HCT116 (cell line): ENCODE data around the gene SNAPC2. TPM values are rescaled to one million over a fixed set of nuclear protein-coding genes. Genes with fewer than 3 reads are reported as not detected.

ENCODE experiments used
- ATAC-seq: fragments of 200-7000 bp; cut with Tn5 transposase; 2 replicates; pipeline ENCODE4 v1.9.1; 2020; ENCODE audit warnings: mild to moderate bottlenecking, moderate library complexity
- BruUV-seq: library from RNA; stranded (reverse); fragments of 400-500 nt; replicated peaks from 2 replicates; lab custom pipeline; 2021; lab: Mats Ljungman, UMichigan
- CTCF ChIA-PET: fragments of 300-600 bp; sonication (Branson Sonifier 250); formaldehyde crosslinking; loops from one replicate; lab custom pipeline; 2021; ENCODE audit warnings: antibody characterized with exemption; lab: Charles Lee
- POLR2A ChIA-PET: fragments of 300-600, 350-600 bp; sonication (Branson Sonifier 250); formaldehyde crosslinking; loops from one replicate; lab custom pipeline; 2021; ENCODE audit warnings: antibody characterized with exemption; lab: Charles Lee
- RAD21 ChIA-PET, 2 experiments: fragments of 300-600 bp; sonication (Branson Sonifier 250); formaldehyde crosslinking; loops; one replicate each; lab custom pipeline; 2023; ENCODE audit warnings: low total read pairs in 2 of 2; ENCODE audit not compliant: uncharacterized antibody in 2 of 2, unreplicated experiment in 2 of 2, low non-redundant PET in 1 of 2; lab: Charles Lee
- DNase-seq: peaks from one replicate; pipeline ENCODE4 v3.0.0-alpha.2; 2010; ENCODE audit warnings: low read depth, low spot score
- H2AFZ ChIP-seq: fragments of 200-600 bp; shearing (Covaris generic), sonication (generic); 2 replicates; pipeline ENCODE4 v1.6.1; 2017; ENCODE audit warnings: low read depth, mixed run types, mixed read lengths, antibody characterized with exemption, low read length; ENCODE audit not compliant: poor library complexity, severe bottlenecking
- H3K27ac ChIP-seq: 2 replicates; pipeline ENCODE4 v1.5.1; 2012; ENCODE audit warnings: low read depth, low read length
- H3K27me3 ChIP-seq: fragments of 200-600 bp; sonication (generic); 2 replicates; pipeline ENCODE4 v1.6.1; 2016; ENCODE audit warnings: mixed run types, low read length, mixed read lengths; ENCODE audit not compliant: insufficient read depth
- H3K36me3 ChIP-seq, 2 experiments: fragments of 200-500 bp in 1 of 2; fragments of 200-600 bp in 1 of 2; sonication (Bioruptor generic) in 1 of 2; sonication (generic) in 1 of 2; 2 replicates each; pipeline versions ENCODE4 v1.5.1 to v1.6.1; 2014 to 2016; ENCODE audit warnings: low read length in 2 of 2, inconsistent platforms in 1 of 2, mixed read lengths in 1 of 2, mixed run types in 1 of 2; ENCODE audit not compliant: insufficient read depth in 2 of 2, control insufficient read depth in 1 of 2
- H3K4me1 ChIP-seq, 2 experiments: fragments of 200-600 bp in 1 of 2; sonication (generic) in 1 of 2; 2 replicates each; pipeline versions ENCODE4 v1.5.1 to v1.6.1; 2012 to 2017; ENCODE audit warnings: low read length in 2 of 2, inconsistent platforms in 1 of 2, mild to moderate bottlenecking in 1 of 2, mixed read lengths in 1 of 2, mixed run types in 1 of 2, moderate library complexity in 1 of 2; ENCODE audit not compliant: insufficient read depth in 2 of 2, control insufficient read depth in 1 of 2
- H3K4me2 ChIP-seq: fragments of 200-600 bp; sonication (generic); 2 replicates; pipeline ENCODE4 v1.6.1; 2017; ENCODE audit warnings: mixed run types, low read length, mixed read lengths
- H3K4me3 ChIP-seq, 2 experiments: fragments of 200-600 bp in 1 of 2; sonication (generic) in 1 of 2; replicated peaks in 1 of 2; 2 replicates each; pipeline ENCODE4 v1.5.1; 2011 to 2016; ENCODE audit warnings: low read length in 2 of 2, control low read depth in 1 of 2, low read depth in 1 of 2, mild to moderate bottlenecking in 1 of 2, mixed read lengths in 1 of 2, mixed run types in 1 of 2
- H3K79me2 ChIP-seq: fragments of 200-600 bp; sonication (generic); 2 replicates; pipeline ENCODE4 v1.6.1; 2017; ENCODE audit warnings: mild to moderate bottlenecking, mixed run types, low read length, moderate library complexity, mixed read lengths; ENCODE audit not compliant: insufficient read depth
- H3K9ac ChIP-seq: fragments of 200-600 bp; sonication (generic); 2 replicates; pipeline ENCODE4 v1.6.1; 2016; ENCODE audit warnings: low read length, mixed read lengths
- H3K9me2 ChIP-seq: fragments of 200-600 bp; sonication (generic), shearing (Covaris generic); 2 replicates; pipeline ENCODE4 v1.6.1; 2017; ENCODE audit warnings: mixed run types, mild to moderate bottlenecking, moderate library complexity; ENCODE audit not compliant: insufficient read depth
- H3K9me3 ChIP-seq, 2 experiments: fragments of 200-500 bp in 1 of 2; fragments of 200-600 bp in 1 of 2; sonication (Bioruptor generic) in 1 of 2; sonication (generic) in 1 of 2; 2 replicates each; pipeline ENCODE4 v1.6.1; 2014 to 2017; ENCODE audit warnings: low read length in 2 of 2, mixed read lengths in 2 of 2, inconsistent platforms in 1 of 2, low read depth in 1 of 2, mild to moderate bottlenecking in 1 of 2, mixed run types in 1 of 2, moderate library complexity in 1 of 2; ENCODE audit not compliant: control insufficient read depth in 1 of 2, insufficient read depth in 1 of 2
- H4K20me1 ChIP-seq: fragments of 200-600 bp; sonication (generic), shearing (Covaris generic); 2 replicates; pipeline ENCODE4 v1.6.1; 2017; ENCODE audit warnings: mixed run types, mild to moderate bottlenecking, moderate library complexity; ENCODE audit not compliant: insufficient read depth
- ATF3 ChIP-seq: IDR thresholded peaks from 2 replicates; pipeline ENCODE4 v1.6.1; 2012
- CTCF ChIP-seq, 3 experiments: fragments of 200-600 bp in 1 of 3; sonication (generic) in 1 of 3; IDR thresholded peaks in 2 of 3; conservative IDR thresholded peaks in 1 of 3; 2 replicates each; pipeline ENCODE4 v1.5.1; 2012 to 2017; ENCODE audit warnings: low read depth in 2 of 3, low read length in 2 of 3, antibody characterized with exemption in 1 of 3, borderline replicate concordance in 1 of 3, control low read depth in 1 of 3, mild to moderate bottlenecking in 1 of 3, mixed read lengths in 1 of 3, mixed run types in 1 of 3, moderate library complexity in 1 of 3; ENCODE audit not compliant: insufficient read depth in 1 of 3
- EGR1 ChIP-seq: IDR thresholded peaks from 2 replicates; pipeline ENCODE4 v1.6.1; 2012; ENCODE audit warnings: low read depth
- ELF1 ChIP-seq: IDR thresholded peaks from 2 replicates; pipeline ENCODE4 v1.6.1; 2012; ENCODE audit warnings: low read depth, borderline replicate concordance
- EZH2phosphoT487 ChIP-seq: fragments of 200-600 bp; IDR thresholded peaks from 2 replicates; pipeline ENCODE4 v1.6.1; 2018; ENCODE audit warnings: antibody characterized with exemption, borderline replicate concordance
- JUND ChIP-seq: IDR thresholded peaks from 2 replicates; pipeline ENCODE4 v1.6.1; 2012
- POLR2A ChIP-seq: IDR thresholded peaks from 2 replicates; pipeline ENCODE4 v1.7.0; 2011; ENCODE audit warnings: borderline replicate concordance; ENCODE audit not compliant: insufficient read depth, insufficient read length; ENCODE audit errors: extremely low read depth
- POLR2AphosphoS5 ChIP-seq: IDR thresholded peaks from 2 replicates; pipeline ENCODE4 v1.6.1; 2011; ENCODE audit warnings: mild to moderate bottlenecking, low read depth, low read length, moderate library complexity
- SP1 ChIP-seq: IDR thresholded peaks from 2 replicates; pipeline ENCODE4 v1.6.1; 2012; ENCODE audit warnings: low read depth
- SRF ChIP-seq: IDR thresholded peaks from 2 replicates; pipeline ENCODE4 v1.6.1; 2012; ENCODE audit warnings: low read depth
- TCF7L2 ChIP-seq: IDR thresholded peaks from 2 replicates; pipeline ENCODE4 v1.7.0; 2011; ENCODE audit warnings: borderline replicate concordance, inconsistent platforms; ENCODE audit not compliant: insufficient read depth, insufficient read length; ENCODE audit errors: extremely low read depth
- intact Hi-C: fragments of 100-400 bp; cut with micrococcal nuclease; formaldehyde crosslinking; loops from 2 replicates; pipeline ENCODE4 v1.10.0; 2022
- total RNA-seq: library from RNA; stranded (reverse); gene quantifications from one replicate; pipeline ENCODE4 v1.2.1, GENCODE V29; 2021; ENCODE audit not compliant: unreplicated experiment
- TF ChIP-seq, protein P1 (sequence below): IDR thresholded peaks from 2 replicates; pipeline ENCODE4 v1.6.1; 2012; ENCODE audit warnings: low read depth

SNAPC2 gene
- total RNA-seq, 1 experiment from 2014 or later, result 42.9 TPM

DNA sequence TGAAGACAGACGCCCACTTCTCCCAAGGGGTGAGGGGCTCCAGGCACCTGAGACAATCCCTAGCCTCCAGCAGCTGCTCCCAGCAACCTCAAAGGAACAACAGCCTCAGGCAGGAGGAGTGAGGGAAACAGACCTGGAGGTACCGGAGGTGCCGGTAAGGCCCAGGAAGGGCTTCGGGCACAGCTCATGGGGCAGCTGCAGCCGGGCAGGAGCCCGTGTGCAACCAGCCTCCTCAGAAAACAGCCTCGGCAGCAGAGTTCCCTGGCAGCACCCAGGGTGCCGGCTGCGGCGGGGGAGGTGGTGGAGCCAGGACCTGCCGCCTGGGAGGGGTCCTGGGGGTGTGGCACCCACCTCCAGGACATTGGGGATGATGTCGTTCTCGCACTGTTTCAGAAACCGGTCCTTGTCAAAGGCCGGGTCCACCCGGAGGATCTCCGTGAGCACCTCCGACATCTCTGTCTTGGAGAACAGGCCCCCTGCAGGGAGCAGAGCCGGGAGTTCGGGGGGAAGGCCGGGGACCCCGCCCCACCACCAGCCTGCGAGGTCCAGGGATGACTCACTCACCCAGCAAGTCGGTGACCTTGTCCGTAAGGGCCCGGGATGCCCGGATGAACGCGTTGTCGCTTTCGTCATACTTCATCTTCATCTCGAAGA is 12.3 kb downstream of the SNAPC2 start:
- ChIA-PET RAD21 (no interaction called here), CTCF (no interaction called here), POLR2A (no interaction called here)
- DNase-seq, result no peak
- no TSS peak for BruUV-seq
- TF ChIP-seq POLR2AphosphoS5, result no peak
- no peak for TF ChIP-seq TCF7L2
- no peak for TF ChIP-seq JUND
- Histone ChIP-seq H4K20me1 (no peaks in the 10 kb centered on the region), H3K9me3 (no peaks in the 10 kb centered on the region), H3K4me1 (peaks cover 22 to 31% of the 10 kb centered on the region in 2 experiments), H2AFZ (no peak overlapping the region), H3K79me2 (no peaks in the 10 kb centered on the region; the same call in 1 of the 2 replicates), H3K9ac (no peak overlapping the region), H3K27me3 (no peaks in the 10 kb centered on the region), H3K27ac (no peak overlapping the region), H3K36me3 (peaks cover 28 to 35% of the 10 kb centered on the region in 2 experiments), H3K4me2 (no peak overlapping the region), H3K4me3 (no peak overlapping the region), H3K9me2 (no peaks in the 10 kb centered on the region)
- no peak for ATAC-seq
- intact Hi-C loops, result no loop called here

DNA sequence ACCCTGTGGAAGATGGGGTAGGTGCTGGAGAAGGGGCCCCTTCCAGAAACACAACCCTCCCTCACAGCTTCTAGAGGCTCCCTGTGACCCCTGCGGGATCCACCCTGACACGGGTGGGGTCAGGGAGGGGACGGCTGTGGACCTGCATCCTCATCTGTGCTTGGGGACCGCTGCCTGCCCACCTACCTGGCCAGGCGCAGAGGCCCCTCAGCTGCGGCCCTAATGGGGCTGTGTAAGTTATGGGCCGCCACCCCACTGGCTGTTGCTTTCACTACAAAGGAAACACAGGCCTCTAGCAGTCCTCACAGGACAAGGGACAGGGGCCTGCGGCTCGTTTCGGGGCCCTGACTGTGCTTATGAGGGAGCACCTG is 12.8 kb downstream of the SNAPC2 start:
- ChIA-PET RAD21 (no interaction called here), POLR2A (no interaction called here), CTCF (no interaction called here)
- DNase-seq (no peak), ATAC-seq (no peak)
- H3K4me2 ChIP-seq, result no peak overlapping the region
- H3K9me2 ChIP-seq, result no peaks in the 10 kb centered on the region
- no peak overlapping the region for H3K9ac ChIP-seq
- no peaks in the 10 kb centered on the region for H3K9me3 ChIP-seq
- H3K4me1 ChIP-seq, result peaks cover 22 to 31% of the 10 kb centered on the region in 2 experiments
- H3K27me3 ChIP-seq, result no peaks in the 10 kb centered on the region
- no TSS peak for BruUV-seq
- peaks cover 2% of the 10 kb centered on the region for H3K79me2 ChIP-seq
- no peak overlapping the region for H3K4me3 ChIP-seq
- no peak overlapping the region for H3K27ac ChIP-seq
- H3K36me3 ChIP-seq, result peaks cover 30 to 40% of the 10 kb centered on the region in 2 experiments
- H4K20me1 ChIP-seq, result no peaks in the 10 kb centered on the region
- intact Hi-C loops, result no loop called here
- no peak overlapping the region for H2AFZ ChIP-seq
- TF ChIP-seq TCF7L2 (no peak), SRF (no peak), POLR2A (no peak), EGR1 (no peak), JUND (no peak), ATF3 (no peak), EZH2phosphoT487 (no peak), CTCF (IDR thresholded peaks at IDR 0.05 in 2 of 3, conservative IDR thresholded peaks at IDR 0.05 in 1 of 3; ENCODE audit: borderline replicate concordance in 1 of 3, insufficient read depth in 1 of 3, low read depth in 2 of 3, low read length in 2 of 3) (no peak), ELF1 (no peak), SP1 (no peak)
- TF ChIP-seq, protein P1, sequence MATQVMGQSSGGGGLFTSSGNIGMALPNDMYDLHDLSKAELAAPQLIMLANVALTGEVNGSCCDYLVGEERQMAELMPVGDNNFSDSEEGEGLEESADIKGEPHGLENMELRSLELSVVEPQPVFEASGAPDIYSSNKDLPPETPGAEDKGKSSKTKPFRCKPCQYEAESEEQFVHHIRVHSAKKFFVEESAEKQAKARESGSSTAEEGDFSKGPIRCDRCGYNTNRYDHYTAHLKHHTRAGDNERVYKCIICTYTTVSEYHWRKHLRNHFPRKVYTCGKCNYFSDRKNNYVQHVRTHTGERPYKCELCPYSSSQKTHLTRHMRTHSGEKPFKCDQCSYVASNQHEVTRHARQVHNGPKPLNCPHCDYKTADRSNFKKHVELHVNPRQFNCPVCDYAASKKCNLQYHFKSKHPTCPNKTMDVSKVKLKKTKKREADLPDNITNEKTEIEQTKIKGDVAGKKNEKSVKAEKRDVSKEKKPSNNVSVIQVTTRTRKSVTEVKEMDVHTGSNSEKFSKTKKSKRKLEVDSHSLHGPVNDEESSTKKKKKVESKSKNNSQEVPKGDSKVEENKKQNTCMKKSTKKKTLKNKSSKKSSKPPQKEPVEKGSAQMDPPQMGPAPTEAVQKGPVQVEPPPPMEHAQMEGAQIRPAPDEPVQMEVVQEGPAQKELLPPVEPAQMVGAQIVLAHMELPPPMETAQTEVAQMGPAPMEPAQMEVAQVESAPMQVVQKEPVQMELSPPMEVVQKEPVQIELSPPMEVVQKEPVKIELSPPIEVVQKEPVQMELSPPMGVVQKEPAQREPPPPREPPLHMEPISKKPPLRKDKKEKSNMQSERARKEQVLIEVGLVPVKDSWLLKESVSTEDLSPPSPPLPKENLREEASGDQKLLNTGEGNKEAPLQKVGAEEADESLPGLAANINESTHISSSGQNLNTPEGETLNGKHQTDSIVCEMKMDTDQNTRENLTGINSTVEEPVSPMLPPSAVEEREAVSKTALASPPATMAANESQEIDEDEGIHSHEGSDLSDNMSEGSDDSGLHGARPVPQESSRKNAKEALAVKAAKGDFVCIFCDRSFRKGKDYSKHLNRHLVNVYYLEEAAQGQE, result no peak
